ENCODE results near the gene TTC23.

Gene TTC23

DNA sequence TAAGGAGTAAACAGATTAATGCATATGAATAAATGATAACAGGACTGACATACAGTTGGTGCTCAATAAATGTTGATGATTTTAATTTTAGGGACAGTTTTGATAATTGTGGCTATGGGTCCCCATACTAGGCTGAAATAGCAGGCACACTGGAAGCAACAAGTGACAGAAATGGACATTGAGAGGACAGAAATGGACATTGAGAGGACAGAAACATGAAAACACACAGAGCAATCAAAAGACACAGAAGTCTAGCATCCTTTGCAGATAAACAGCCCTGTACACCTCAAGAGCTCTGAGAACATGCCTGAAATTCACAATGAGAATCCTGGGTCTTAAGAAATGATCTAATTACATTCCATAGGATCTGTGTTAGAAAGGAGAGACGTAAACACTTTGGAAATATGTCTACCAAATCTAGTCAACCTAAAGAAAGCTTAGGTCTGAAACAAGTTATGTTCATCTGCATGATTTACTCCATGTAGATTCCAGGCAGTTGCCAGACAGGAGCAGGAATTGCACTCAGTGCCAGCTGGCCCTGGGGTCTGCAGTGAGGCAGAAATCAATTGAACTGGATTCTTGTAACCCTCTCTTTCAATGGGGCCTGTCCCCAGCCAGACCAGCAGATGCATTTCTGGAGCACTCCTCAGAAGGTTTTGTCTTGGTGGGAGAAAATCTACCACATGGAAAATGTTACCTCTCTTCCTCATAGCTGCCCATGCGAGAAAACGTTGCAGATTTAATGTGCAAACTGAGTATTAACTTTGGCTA lies 84.2 kb downstream of the TTC23 start:
- no peak for DNase-seq (ENCODE audit: low read depth)

DNA sequence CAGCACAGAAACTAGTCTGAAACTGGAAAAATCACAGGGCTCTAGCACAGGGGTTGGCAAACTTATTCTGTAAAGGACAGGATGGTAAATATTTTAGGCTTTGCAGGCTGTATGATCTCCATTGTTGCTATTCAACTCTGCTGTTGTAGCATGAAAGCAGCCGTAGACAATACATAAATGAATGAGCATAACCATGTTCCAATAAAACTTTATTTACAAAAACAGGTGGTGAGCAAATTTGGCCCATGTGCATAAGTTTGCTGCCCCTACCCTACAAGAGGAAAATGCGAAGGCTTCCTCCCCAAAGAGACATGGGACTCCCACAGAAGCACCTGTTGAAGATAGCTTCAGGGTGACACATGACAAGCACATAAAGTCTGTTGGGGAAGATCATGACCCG lies 85.3 kb downstream of the TTC23 start:
- no peak for DNase-seq (ENCODE audit: low read depth)

DNA sequence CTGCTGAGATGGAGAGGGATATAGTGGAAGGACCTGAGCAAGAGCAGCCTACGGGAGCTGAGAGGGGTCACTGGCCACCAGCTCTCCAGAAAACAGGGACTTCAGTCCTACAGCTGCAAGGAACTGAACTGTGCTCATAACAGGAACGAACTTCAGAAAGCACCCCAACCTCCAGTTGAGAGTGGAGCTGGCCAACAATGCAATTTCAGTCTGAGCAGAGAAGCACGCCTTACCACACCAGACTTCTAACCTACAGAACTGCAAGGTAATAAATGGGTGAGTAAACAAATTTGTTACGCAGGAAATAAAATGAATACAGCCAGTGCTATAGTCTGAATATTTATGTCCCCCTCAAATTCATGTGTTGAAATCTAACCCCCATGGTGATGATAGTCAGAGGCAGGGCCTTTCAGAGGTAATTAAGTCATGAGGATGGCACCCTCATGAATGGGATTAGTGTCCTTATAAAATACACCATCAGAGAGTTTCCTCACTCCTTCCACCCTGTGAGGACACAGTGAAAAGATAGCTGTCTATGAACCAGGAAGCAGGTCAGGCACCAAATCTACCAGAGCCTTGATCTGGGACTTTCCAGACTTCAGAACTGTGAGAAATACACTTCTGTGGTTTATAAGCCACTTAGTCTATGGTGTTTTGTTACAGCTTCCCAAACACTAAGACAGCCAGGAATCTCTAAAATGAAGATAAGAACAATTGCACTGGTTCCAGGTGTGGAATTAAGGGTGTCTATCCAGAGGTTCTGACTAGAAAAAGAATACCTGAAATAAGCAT lies 85.9 kb downstream of the TTC23 start:
- no peak for DNase-seq (ENCODE audit: low read depth)

DNA sequence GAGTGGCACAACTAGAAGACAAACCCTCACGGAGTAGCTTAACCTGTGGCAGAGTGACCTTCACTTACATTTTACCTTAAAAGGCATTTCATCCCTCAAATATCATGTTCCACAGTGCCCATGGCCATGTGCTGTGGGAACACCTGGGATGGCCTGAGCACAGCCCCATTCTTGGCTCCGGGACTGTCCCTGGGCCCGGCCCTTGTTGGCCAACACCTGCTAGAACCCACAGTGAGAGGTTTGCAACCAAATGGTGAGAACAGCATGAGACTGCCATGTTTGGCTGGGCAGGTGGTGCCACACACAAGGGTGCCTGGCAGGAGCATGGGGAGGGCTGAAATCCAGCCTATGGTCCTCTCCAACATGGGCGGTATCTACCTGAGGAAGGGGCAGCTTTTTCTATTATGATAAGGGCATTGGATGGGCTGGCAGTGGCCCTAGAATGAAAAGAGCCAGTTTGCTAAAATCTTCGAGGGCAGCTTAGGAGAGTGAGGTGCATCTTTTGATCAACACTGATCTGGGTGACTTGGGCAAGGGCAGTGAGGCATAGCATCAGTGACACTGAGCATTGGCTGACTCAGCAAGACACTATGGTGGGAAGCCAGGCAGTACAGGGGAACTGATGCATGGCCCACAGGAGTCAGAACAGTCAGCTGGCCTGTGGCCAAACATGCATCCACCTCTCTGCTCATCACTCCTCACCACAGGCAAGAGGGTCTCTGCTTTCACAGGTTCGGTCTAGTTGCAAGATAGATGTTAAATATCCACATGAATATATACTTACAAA lies 90.6 kb downstream of the TTC23 start:
- DNase-seq (ENCODE audit: low read depth), result no peak

DNA sequence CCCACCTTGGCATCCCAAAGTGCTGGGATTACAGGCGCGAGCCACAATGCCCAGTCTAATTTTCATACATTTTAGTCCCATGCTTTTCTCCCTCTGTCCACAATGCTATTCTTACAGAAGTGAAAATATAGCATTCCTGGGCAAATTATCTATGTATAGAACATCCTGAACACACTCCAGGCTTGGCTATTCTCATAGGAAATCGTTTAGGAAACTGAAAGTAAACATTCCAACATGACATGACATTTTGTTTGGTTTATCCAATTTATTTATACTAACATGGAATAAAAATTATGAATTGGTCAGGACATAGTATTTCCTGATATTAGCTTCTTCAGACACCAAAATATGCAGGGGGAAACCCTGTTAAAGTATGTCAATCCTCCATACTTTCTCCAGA lies 91.9 kb downstream of the TTC23 start:
- DNase-seq (ENCODE audit: low read depth), result no peak

- no peak for DNase-seq (ENCODE audit: low read depth)
Measured at GRCh38 chr15:99155961-99156443, 93.4 kb downstream of the TTC23 start.

- no peak for DNase-seq (ENCODE audit: low read depth)
Measured at GRCh38 chr15:99154271-99154670, 95.1 kb downstream of the TTC23 start.

GRCh38 chr15:99153026-99153535 lies 96.3 kb downstream of the TTC23 start:
- DNase-seq (ENCODE audit: low read depth), result no peak

DNA sequence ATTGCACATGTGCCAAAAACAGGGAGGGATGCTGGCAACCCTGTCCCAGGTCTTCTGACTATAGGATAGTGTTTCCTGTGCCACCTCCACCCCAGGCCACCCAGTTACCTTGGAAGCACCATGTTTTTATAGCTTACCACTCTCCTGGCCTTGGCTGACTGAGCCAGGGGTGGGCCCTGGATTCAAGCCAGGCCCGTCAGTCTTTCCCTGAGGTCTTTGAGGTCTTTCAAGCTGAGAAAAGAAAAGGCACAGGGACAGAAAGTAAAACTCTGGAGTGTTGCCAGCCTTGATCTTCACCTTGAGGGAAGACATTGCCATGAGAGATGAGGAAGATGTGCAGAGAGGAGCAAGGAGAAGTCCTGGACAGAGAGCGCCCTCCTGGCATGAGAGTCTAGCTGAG lies 98.2 kb downstream of the TTC23 start:
- DNase-seq (ENCODE audit: low read depth), result no peak

DNA sequence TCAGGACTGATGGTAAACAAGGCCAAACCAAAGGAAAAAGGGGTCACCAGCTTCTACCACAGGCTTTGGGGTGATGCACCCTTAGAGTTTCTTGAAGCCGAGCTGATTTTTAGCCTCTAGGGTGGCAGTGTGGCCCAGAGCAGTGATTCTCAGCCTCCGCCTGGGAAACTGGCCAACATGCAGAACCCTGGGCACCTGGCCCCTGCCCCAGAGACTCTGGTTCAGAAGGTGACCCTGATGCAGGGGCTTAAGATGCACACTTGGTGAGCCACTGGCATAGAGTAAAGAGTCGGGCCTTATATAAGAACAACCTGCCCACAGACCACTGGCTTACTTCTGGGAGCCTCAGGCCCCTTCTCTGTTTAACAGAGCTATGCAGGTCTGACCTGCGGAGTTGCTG lies 100.0 kb downstream of the TTC23 start:
- no peak for DNase-seq (ENCODE audit: low read depth)

GRCh38 chr15:99148851-99149276 lies 100.5 kb downstream of the TTC23 start:
- DNase-seq (ENCODE audit: low read depth), result no peak

DNA sequence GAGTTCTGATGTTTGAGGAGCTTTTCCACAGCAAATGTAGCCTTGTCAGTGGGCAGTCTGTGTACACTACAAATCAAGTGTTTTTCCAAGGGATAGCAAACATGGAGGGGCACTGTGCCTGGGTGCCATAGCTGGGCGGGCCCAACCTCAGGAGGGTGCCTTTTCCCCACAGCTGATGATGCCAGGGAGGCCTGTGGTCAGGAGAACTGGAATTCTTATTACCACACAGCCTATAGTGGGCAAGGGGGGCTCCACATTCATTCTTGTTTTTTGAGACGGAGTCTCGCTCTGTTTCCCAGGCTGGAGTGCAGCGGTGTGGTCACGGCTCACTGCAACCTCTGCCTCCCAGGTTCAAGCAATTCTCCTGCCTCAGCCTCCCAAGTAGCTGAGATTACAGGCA lies 102.7 kb downstream of the TTC23 start:
- no peak for DNase-seq (ENCODE audit: low read depth)

DNA sequence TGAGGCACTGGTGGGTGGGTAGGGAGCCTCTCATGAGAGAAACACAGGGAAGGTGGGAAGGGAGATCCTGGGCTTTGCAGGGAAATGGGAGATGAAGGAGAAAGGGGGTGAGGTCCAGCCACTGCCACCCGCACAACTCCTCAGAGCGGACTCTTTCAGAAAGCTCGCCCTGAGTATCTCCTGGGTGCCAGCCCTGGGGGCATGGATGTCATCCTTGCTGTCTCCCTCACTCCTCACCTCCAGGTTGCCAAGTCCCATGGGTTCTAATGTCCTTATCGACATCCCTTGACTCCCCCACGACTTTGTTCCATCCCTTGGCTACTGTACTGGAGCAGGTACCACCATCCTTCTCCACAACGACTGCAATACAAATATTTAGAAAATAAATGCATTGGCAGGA lies 103.6 kb downstream of the TTC23 start:
- DNase-seq (ENCODE audit: low read depth), result no peak

DNA sequence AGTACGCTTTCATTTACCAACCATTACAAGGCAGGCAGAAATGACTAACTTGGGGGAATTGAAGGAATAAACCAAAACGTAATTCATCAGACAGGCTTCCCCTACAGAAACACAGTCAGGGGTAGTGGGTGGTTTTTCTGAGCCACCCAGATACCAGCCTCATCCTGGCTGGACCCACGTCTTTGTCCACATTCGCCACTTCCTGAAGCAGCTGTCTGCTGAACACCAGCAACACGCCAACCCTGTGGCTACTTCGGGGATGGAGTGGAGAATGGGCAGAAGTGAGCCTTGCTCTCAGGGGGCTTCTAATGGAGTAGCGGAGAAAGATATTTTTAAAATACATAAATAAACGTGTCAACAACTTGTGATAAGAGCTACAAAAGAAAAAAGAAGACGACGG lies 104.4 kb downstream of the TTC23 start:
- DNase-seq (ENCODE audit: low read depth), result no peak

GRCh38 chr15:99143655-99144610 lies 105.4 kb downstream of the TTC23 start:
- no peak for DNase-seq (ENCODE audit: low read depth)

GRCh38 chr15:99143242-99143641 lies 106.1 kb downstream of the TTC23 start:
- DNase-seq (ENCODE audit: low read depth), result no peak

GRCh38 chr15:99142562-99142961 lies 106.8 kb downstream of the TTC23 start:
- DNase-seq (ENCODE audit: low read depth), result no peak

DNA sequence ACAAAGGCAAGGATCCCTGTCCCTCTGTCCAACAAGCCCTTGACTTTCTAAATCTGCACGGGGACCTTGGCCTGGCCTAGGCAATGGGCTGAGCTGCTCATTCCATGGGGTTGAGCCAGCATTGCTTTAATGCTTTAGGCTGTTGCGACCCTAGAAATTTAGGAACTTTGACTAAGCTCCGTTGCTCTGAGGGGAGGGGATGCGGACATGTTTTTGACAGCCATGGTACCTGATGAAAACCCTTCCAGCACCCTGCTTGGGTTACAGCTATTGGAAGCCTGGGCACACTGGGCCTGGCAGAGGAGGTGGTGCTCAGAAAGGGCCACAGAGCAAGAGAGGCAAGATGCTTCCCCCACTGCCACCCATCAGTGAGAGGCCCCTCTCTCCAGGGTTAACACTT lies 107.4 kb downstream of the TTC23 start:
- no peak for DNase-seq (ENCODE audit: low read depth)

DNA sequence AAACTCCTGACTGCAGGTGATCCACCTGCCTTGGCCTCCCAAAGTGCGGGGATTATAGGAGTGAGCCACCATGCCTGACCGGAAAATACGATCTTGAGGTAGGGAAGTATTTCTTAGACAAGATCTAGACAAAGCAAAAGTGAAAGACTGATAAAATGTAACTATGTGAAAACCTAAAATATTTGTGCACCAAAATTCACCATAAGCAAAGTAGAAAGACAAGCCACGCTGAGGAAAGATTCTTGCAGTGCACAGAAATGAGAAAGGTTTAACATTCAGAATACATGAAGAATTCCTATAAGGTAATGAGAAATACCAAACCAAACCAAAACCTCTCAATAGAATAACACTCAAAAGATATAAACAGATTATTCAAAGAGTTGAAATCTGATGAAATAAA lies 108.8 kb downstream of the TTC23 start:
- DNase-seq (ENCODE audit: low read depth), result no peak

GRCh38 chr15:99139276-99139675 lies 110.1 kb downstream of the TTC23 start:
- DNase-seq (ENCODE audit: low read depth), result no peak

GRCh38 chr15:99138491-99138982 lies 110.8 kb downstream of the TTC23 start:
- DNase-seq (ENCODE audit: low read depth), result no peak
